ENCODE measurements around the gene UBE3B.

The UBE3B gene

GRCh38 chr12:109535231-109535862 is 57.9 kb downstream of the UBE3B start:
- DNase-seq = no peak

GRCh38 chr12:109535863-109536250 is 58.4 kb downstream of the UBE3B start:
- DNase-seq = no peak

GRCh38 chr12:109537136-109537535 is 59.7 kb downstream of the UBE3B start:
- no peak for DNase-seq

GRCh38 chr12:109538191-109538863 is 60.9 kb downstream of the UBE3B start:
- no peak for DNase-seq

- no peak for DNase-seq
Observed at GRCh38 chr12:109539508-109539907, 62.1 kb downstream of the UBE3B start.

GRCh38 chr12:109540526-109541412 is 63.3 kb downstream of the UBE3B start:
- DNase-seq = no peak

- no peak for DNase-seq
Observed at GRCh38 chr12:109541413-109541726, 63.9 kb downstream of the UBE3B start.

GRCh38 chr12:109542014-109542413 is 64.6 kb downstream of the UBE3B start:
- DNase-seq = no peak

GRCh38 chr12:109542876-109543275 is 65.4 kb downstream of the UBE3B start:
- no peak for DNase-seq

GRCh38 chr12:109544955-109545531 is 67.6 kb downstream of the UBE3B start:
- DNase-seq = no peak

- no peak for DNase-seq
Observed at GRCh38 chr12:109545826-109546225, 68.4 kb downstream of the UBE3B start.

- no peak for DNase-seq
Observed at GRCh38 chr12:109547286-109547685, 69.9 kb downstream of the UBE3B start.

- DNase-seq = no peak
Observed at GRCh38 chr12:109548258-109548657, 70.8 kb downstream of the UBE3B start.

GRCh38 chr12:109549613-109550270 is 72.3 kb downstream of the UBE3B start:
- no peak for DNase-seq

GRCh38 chr12:109550281-109550680 is 72.8 kb downstream of the UBE3B start:
- DNase-seq = no peak

- DNase-seq = no peak
Observed at GRCh38 chr12:109551108-109551507, 73.7 kb downstream of the UBE3B start.

- no peak for DNase-seq
Observed at GRCh38 chr12:109552971-109553370, 75.5 kb downstream of the UBE3B start.

GRCh38 chr12:109553483-109553882 is 76.0 kb downstream of the UBE3B start:
- DNase-seq = no peak

- no peak for DNase-seq
Observed at GRCh38 chr12:109553906-109554500, 76.6 kb downstream of the UBE3B start.

- DNase-seq = no peak
Observed at GRCh38 chr12:109554761-109555160, 77.3 kb downstream of the UBE3B start.

- DNase-seq = no peak
Observed at GRCh38 chr12:109555431-109556315, 78.2 kb downstream of the UBE3B start.

GRCh38 chr12:109557200-109557599 is 79.8 kb downstream of the UBE3B start:
- DNase-seq = no peak

Data from cortex of kidney (tissue), 1 donor.